GM12892 (cell line): Measurements from ENCODE around the gene ANXA8.
"Not testable (repeated sequence)": the region's sequence is repeated elsewhere in the genome, so short reads cannot be mapped to it uniquely, and the experiment has no call there.

Source experiments
- POLR2A ChIP-seq: IDR thresholded peaks from 2 replicates; pipeline ENCODE4 v1.6.1; 2011; ENCODE audit warnings: low read depth, low read length, control low read depth
- POLR2AphosphoS5 ChIP-seq: IDR thresholded peaks from 2 replicates; pipeline ENCODE4 v1.6.1; 2011; ENCODE audit warnings: low read depth, low read length, control low read depth

GRCh38 chr10:47483923-47484322 lies at the start of gene ANXA8:
- not testable (repeated sequence) for TF ChIP-seq POLR2AphosphoS5, POLR2A
